Stomach smooth muscle (tissue), 2 donors: ENCODE results near the gene OGFOD1.

Experiments used
- H3K27ac ChIP-seq: one replicate; pipeline ENCODE4 v1.7.0; 2013; ENCODE audit warnings: mild to moderate bottlenecking, low read length, inconsistent platforms
- H3K27me3 ChIP-seq, 2 donors: one replicate each; pipeline ENCODE4 v1.7.0; 2013; ENCODE audit warnings: low read length in 2 of 2; ENCODE audit not compliant: insufficient read depth in 2 of 2, control insufficient read depth in 1 of 2
- H3K36me3 ChIP-seq, 2 donors: one replicate each; pipeline ENCODE4 v1.7.0; 2013; ENCODE audit warnings: low read length in 2 of 2; ENCODE audit not compliant: control insufficient read depth in 2 of 2, insufficient read depth in 2 of 2
- H3K4me1 ChIP-seq: one replicate; pipeline ENCODE4 v1.7.0; 2013; ENCODE audit warnings: low read length; ENCODE audit not compliant: control insufficient read depth, insufficient read depth
- H3K4me3 ChIP-seq, 2 donors: one replicate each; pipeline ENCODE4 v1.7.0; 2013; ENCODE audit warnings: low read length in 2 of 2
- H3K9ac ChIP-seq, 2 donors: one replicate each; pipeline ENCODE4 v1.7.0; 2013; ENCODE audit warnings: low read length in 2 of 2, mild to moderate bottlenecking in 1 of 2
- H3K9me3 ChIP-seq, 2 donors: one replicate each; pipeline ENCODE4 v1.7.0; 2013; ENCODE audit warnings: low read length in 2 of 2; ENCODE audit not compliant: control insufficient read depth in 2 of 2
- donor health status: healthy.
- donor health status: Pancreatic carcinoma.

Gene OGFOD1

GRCh38 chr16:56450986-56451752 lies at the start of gene OGFOD1, which contains the start of gene NUDT21:
Gene OGFOD1 (plus strand): TSS chr16:56451554. CDS start chr16:56451613, 59 bp downstream.
Gene NUDT21 (minus strand): TSS chr16:56451332. CDS start chr16:56451202, 130 bp downstream.
- H3K4me3 ChIP-seq = peak within 1 kb of the TSS; percentile 92 to 98
- no peaks in the 10 kb centered on the region for H3K9me3 ChIP-seq
- no peaks in the 10 kb centered on the region for H3K27me3 ChIP-seq
- peak within 1 kb of the TSS; percentile 87 to 93 for H3K9ac ChIP-seq
- peaks cover 12% of the 10 kb centered on the region for H3K4me1 ChIP-seq
- peaks cover 11 to 19% of the 10 kb centered on the region in 2 donors for H3K36me3 ChIP-seq
- peak within 1 kb of the TSS; percentile 80 for H3K27ac ChIP-seq

- Histone ChIP-seq H3K9ac (no peak overlapping the region), H3K9me3 (no peaks in the 10 kb centered on the region), H3K36me3 (peaks cover 43 to 48% of the 10 kb centered on the region in 2 donors), H3K27ac (no peak overlapping the region), H3K4me1 (no peaks in the 10 kb centered on the region), H3K4me3 (no peak overlapping the region), H3K27me3 (no peaks in the 10 kb centered on the region)
These were observed 45.2 kb upstream of the OGFOD1 start for GRCh38 chr16:56405977-56406672.

GRCh38 chr16:56408379-56409098 lies 42.8 kb upstream of the OGFOD1 start:
- no peak overlapping the region for H3K9ac ChIP-seq
- no peak overlapping the region for H3K27ac ChIP-seq
- H3K4me3 ChIP-seq = no peak overlapping the region

GRCh38 chr16:56409195-56409594 lies 42.2 kb upstream of the OGFOD1 start:
- no peak overlapping the region for H3K27ac ChIP-seq
- H3K9ac ChIP-seq = no peak overlapping the region

More at GRCh38 chr16:56408379-56409098, 42.8 kb upstream of the OGFOD1 start:
- Histone ChIP-seq H3K27me3 (no peaks in the 10 kb centered on the region), H3K4me1 (no peaks in the 10 kb centered on the region), H3K36me3 (peaks cover 37 to 38% of the 10 kb centered on the region in 2 donors), H3K9me3 (no peaks in the 10 kb centered on the region)

GRCh38 chr16:56411123-56411522 lies 40.2 kb upstream of the OGFOD1 start:
- H3K9ac ChIP-seq = no peak overlapping the region
- no peaks in the 10 kb centered on the region for H3K9me3 ChIP-seq
- no peak overlapping the region for H3K27ac ChIP-seq
- no peaks in the 10 kb centered on the region for H3K4me1 ChIP-seq
- H3K4me3 ChIP-seq = no peak overlapping the region
- H3K36me3 ChIP-seq = peaks cover 25 to 28% of the 10 kb centered on the region in 2 donors
- H3K27me3 ChIP-seq = no peaks in the 10 kb centered on the region

More at GRCh38 chr16:56409195-56409594, 42.2 kb upstream of the OGFOD1 start:
- Histone ChIP-seq H3K4me3 (no peak overlapping the region), H3K4me1 (no peaks in the 10 kb centered on the region), H3K27me3 (no peaks in the 10 kb centered on the region), H3K9me3 (no peaks in the 10 kb centered on the region), H3K36me3 (peaks cover 35 to 36% of the 10 kb centered on the region in 2 donors)

- Histone ChIP-seq H3K4me3 (no peak overlapping the region), H3K9me3 (no peaks in the 10 kb centered on the region), H3K4me1 (no peaks in the 10 kb centered on the region), H3K27ac (no peak overlapping the region), H3K9ac (no peak overlapping the region), H3K27me3 (no peaks in the 10 kb centered on the region), H3K36me3 (peaks cover 25 to 28% of the 10 kb centered on the region in 2 donors)
These were observed 39.7 kb upstream of the OGFOD1 start for GRCh38 chr16:56411624-56412023.

GRCh38 chr16:56413381-56413780 lies 38.0 kb upstream of the OGFOD1 start:
- H3K27me3 ChIP-seq = no peaks in the 10 kb centered on the region
- no peak overlapping the region for H3K9ac ChIP-seq
- peaks cover 18 to 19% of the 10 kb centered on the region in 2 donors for H3K36me3 ChIP-seq
- no peaks in the 10 kb centered on the region for H3K9me3 ChIP-seq
- H3K27ac ChIP-seq = no peak overlapping the region
- no peak overlapping the region for H3K4me3 ChIP-seq
- H3K4me1 ChIP-seq = no peaks in the 10 kb centered on the region

- no peak overlapping the region for H3K27ac ChIP-seq
These were observed 37.0 kb upstream of the OGFOD1 start for GRCh38 chr16:56414366-56414765.

GRCh38 chr16:56415875-56416274 lies 35.5 kb upstream of the OGFOD1 start:
- no peak overlapping the region for H3K9ac ChIP-seq
- H3K27ac ChIP-seq = no peak overlapping the region
- H3K4me1 ChIP-seq = no peaks in the 10 kb centered on the region
- H3K4me3 ChIP-seq = no peak overlapping the region
- H3K36me3 ChIP-seq = peaks cover 10% of the 10 kb centered on the region in 2 donors
- no peaks in the 10 kb centered on the region for H3K27me3 ChIP-seq
- H3K9me3 ChIP-seq = no peaks in the 10 kb centered on the region

More at GRCh38 chr16:56414366-56414765, 37.0 kb upstream of the OGFOD1 start:
- Histone ChIP-seq H3K9ac (no peak overlapping the region), H3K4me1 (no peaks in the 10 kb centered on the region), H3K4me3 (no peak overlapping the region), H3K27me3 (no peaks in the 10 kb centered on the region), H3K9me3 (no peaks in the 10 kb centered on the region), H3K36me3 (peaks cover 10 to 11% of the 10 kb centered on the region in 2 donors)

GRCh38 chr16:56417138-56417537 lies 34.2 kb upstream of the OGFOD1 start:
- no peaks in the 10 kb centered on the region for H3K9me3 ChIP-seq
- no peak overlapping the region for H3K27ac ChIP-seq
- H3K4me3 ChIP-seq = no peak overlapping the region
- peaks cover under 1 to 5% of the 10 kb centered on the region in 2 donors for H3K36me3 ChIP-seq
- no peak overlapping the region for H3K9ac ChIP-seq
- H3K4me1 ChIP-seq = peaks cover 2% of the 10 kb centered on the region
- H3K27me3 ChIP-seq = no peaks in the 10 kb centered on the region
